ENCODE results near the gene LRRC3.

Gene LRRC3

DNA sequence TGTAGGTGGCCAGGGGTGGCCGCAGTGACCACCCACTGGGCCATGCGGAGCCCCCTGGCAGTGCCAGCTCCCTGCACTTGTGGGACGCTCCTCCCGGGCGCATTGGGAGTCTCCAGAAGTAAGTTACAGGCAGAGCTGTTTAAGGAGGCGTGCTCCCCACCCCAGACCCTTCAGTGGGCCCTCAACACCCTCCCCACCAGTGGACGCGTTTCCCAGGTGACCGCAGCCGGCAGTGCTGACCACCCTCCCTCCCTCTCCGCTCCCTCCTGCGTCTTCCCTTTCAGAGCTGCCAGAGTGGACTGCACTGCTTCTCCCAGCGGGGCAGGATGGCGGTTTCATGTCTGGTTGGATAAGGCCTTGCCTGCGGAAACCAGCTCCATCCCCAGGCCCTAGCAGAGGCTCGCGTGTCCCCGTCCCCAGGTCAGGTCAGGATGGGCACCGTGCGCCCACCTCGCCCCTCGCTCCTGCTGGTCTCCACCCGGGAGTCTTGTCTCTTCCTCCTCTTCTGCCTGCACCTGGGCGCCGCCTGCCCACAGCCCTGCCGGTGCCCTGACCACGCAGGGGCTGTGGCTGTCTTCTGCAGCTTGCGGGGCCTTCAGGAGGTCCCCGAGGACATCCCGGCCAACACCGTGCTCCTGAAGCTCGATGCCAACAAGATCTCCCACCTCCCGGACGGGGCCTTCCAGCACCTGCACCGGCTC lies 1.1 kb downstream of the LRRC3 start:
- Histone ChIP-seq H4K20me1 (ENCODE audit: insufficient read depth, low read length) (no peaks in the 10 kb centered on the region), H3K27ac (ENCODE audit: low read length) (no peak overlapping the region), H3K9me2 (replicated peaks; ENCODE audit: insufficient read depth, low read length) (no peaks in the 10 kb centered on the region), H3F3A (ENCODE audit: insufficient read depth, low read length) (no peaks in the 10 kb centered on the region), H3K4me1 (ENCODE audit: low read length) (no peaks in the 10 kb centered on the region), H3K27me3 (replicated peaks; ENCODE audit: insufficient read depth, low read length) (peaks cover 92% of the 10 kb centered on the region), H3K4me3 (ENCODE audit: low read length) (no peak overlapping the region), H2AFZ (ENCODE audit: low read length) (no peak overlapping the region), H3K9ac (ENCODE audit: low read length) (no peak overlapping the region), H3K36me3 (replicated peaks; ENCODE audit: insufficient read depth, low read length) (no peaks in the 10 kb centered on the region), H3K9me3 (replicated peaks; ENCODE audit: insufficient read depth, low read length) (no peaks in the 10 kb centered on the region), H3K4me2 (ENCODE audit: low read depth, low read length) (peak overlapping the region; percentile 22; the same call in 1 of the 2 replicates), H3K79me2 (ENCODE audit: low read length) (no peaks in the 10 kb centered on the region)
- TF ChIP-seq EZH2phosphoT487 (IDR thresholded peaks at IDR 0.05; ENCODE audit: low read length) = no peak
- no peak for TF ChIP-seq EZH2 (optimal IDR thresholded peaks at IDR 0.05; ENCODE audit: low read depth, low read length)
- no peak for TF ChIP-seq CTCF (IDR thresholded peaks at IDR 0.05; ENCODE audit: low read length)
- DNase-seq = no peak

DNA sequence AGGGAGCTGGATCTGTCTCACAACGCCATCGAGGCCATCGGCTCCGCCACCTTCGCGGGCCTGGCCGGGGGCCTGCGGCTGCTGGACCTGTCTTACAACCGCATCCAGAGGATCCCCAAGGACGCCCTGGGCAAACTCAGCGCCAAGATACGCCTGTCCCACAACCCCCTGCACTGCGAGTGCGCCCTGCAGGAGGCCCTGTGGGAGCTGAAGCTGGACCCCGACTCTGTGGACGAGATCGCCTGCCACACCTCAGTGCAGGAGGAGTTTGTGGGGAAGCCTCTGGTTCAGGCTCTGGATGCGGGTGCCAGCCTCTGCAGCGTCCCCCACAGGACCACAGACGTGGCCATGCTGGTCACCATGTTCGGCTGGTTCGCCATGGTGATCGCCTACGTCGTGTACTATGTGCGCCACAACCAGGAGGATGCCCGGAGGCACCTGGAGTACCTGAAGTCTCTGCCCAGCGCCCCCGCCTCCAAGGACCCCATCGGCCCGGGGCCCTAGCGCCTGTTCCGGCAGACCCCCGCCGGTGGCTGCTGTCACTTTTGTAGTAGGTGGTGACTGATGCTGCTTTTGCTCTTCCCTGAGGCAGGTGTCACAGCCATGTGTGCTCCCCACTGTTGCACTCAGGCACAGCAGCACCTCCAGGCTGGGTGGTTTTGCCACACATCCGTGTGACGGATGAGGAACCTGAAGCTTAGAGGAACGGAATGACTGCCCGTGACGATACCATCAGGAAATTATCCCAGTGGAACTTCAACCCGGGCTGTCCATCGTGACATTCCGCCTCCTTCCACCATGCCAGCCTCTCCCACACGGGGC lies 1.8 kb downstream of the LRRC3 start:
- Histone ChIP-seq H3K4me3 (ENCODE audit: low read length) (no peak overlapping the region), H3K27me3 (replicated peaks; ENCODE audit: insufficient read depth, low read length) (peaks cover 92% of the 10 kb centered on the region), H3K79me2 (ENCODE audit: low read length) (no peaks in the 10 kb centered on the region), H3K9me3 (replicated peaks; ENCODE audit: insufficient read depth, low read length) (no peaks in the 10 kb centered on the region), H4K20me1 (ENCODE audit: insufficient read depth, low read length) (no peaks in the 10 kb centered on the region), H3K9me2 (replicated peaks; ENCODE audit: insufficient read depth, low read length) (no peaks in the 10 kb centered on the region), H3K4me1 (ENCODE audit: low read length) (no peaks in the 10 kb centered on the region), H2AFZ (ENCODE audit: low read length) (no peak overlapping the region), H3K27ac (ENCODE audit: low read length) (no peak overlapping the region), H3F3A (ENCODE audit: insufficient read depth, low read length) (no peaks in the 10 kb centered on the region), H3K9ac (ENCODE audit: low read length) (no peak overlapping the region), H3K4me2 (ENCODE audit: low read depth, low read length) (no peak overlapping the region), H3K36me3 (replicated peaks; ENCODE audit: insufficient read depth, low read length) (no peaks in the 10 kb centered on the region)
- TF ChIP-seq EZH2 (optimal IDR thresholded peaks at IDR 0.05; ENCODE audit: low read depth, low read length) = no peak
- no peak for TF ChIP-seq EZH2phosphoT487 (IDR thresholded peaks at IDR 0.05; ENCODE audit: low read length)
- TF ChIP-seq CTCF (IDR thresholded peaks at IDR 0.05; ENCODE audit: low read length) = no peak
- no peak for DNase-seq

DNA sequence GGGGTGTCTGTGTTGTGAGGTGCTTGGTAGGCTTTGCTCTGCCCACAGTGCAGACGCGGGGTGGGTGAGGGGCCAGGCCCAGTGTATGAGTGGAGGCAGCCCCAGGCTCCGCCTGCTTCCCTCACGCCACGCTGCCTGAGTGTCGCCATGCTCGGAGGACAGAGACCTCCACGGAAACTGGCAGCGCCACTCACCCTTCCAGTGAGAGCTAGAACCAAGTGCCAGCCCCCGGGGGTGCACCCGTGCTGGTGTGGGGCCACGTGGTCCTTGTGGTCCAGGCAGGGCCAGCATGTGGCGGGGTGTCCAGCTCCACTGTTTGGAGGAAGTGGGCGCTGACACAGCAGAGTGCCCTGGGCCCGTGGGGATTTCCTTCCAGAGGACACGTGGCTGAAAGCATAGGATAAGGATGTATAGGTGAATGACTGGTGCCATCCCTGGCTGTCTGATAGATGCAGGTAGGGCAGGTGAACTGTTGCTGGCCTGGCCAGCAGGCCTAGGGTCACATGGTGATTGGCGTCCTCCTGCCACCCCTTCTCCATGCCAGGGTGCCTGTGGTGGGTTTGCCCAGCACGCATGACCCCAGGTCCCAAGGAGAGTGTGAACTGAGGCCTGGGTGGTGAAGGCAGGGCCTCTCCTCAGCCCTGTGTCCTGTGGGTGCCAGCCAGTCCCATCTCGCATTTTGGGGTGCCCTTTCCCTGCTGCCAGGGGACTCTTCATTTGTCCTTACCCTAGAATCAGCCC lies 3.8 kb downstream of the LRRC3 start:
- Histone ChIP-seq H3K36me3 (replicated peaks; ENCODE audit: insufficient read depth, low read length) (no peaks in the 10 kb centered on the region), H3K79me2 (ENCODE audit: low read length) (no peaks in the 10 kb centered on the region), H3K27ac (ENCODE audit: low read length) (no peak overlapping the region), H3K9me3 (replicated peaks; ENCODE audit: insufficient read depth, low read length) (no peaks in the 10 kb centered on the region), H3K9me2 (replicated peaks; ENCODE audit: insufficient read depth, low read length) (no peaks in the 10 kb centered on the region), H2AFZ (ENCODE audit: low read length) (no peak overlapping the region), H3K4me2 (ENCODE audit: low read depth, low read length) (no peak overlapping the region), H3K4me3 (ENCODE audit: low read length) (no peak overlapping the region), H4K20me1 (ENCODE audit: insufficient read depth, low read length) (no peaks in the 10 kb centered on the region), H3K27me3 (replicated peaks; ENCODE audit: insufficient read depth, low read length) (peaks cover 93% of the 10 kb centered on the region), H3K9ac (ENCODE audit: low read length) (no peak overlapping the region), H3K4me1 (ENCODE audit: low read length) (no peaks in the 10 kb centered on the region), H3F3A (ENCODE audit: insufficient read depth, low read length) (no peaks in the 10 kb centered on the region)
- TF ChIP-seq CTCF (IDR thresholded peaks at IDR 0.05; ENCODE audit: low read length) = no peak
- no peak for TF ChIP-seq EZH2 (optimal IDR thresholded peaks at IDR 0.05; ENCODE audit: low read depth, low read length)
- no peak for TF ChIP-seq EZH2phosphoT487 (IDR thresholded peaks at IDR 0.05; ENCODE audit: low read length)
- DNase-seq = no peak

Measured in MM.1S (cell line).